SK-MEL-5 (cell line): Measurements from ENCODE around the gene WDCP. TPM values are rescaled to one million over a fixed set of nuclear protein-coding genes. Genes with fewer than 3 reads are reported as not detected.

Source experiments
- small RNA-seq, 2 experiments: library from RNA; depleted of rRNA; stranded (forward); fragments of <200 nt; gene quantifications; one replicate each; pipeline ENCODE3, GENCODE V24; 2014
- total RNA-seq: library from RNA; depleted of rRNA; stranded (reverse); fragments of >200 nt; shearing (Covaris generic); gene quantifications from 2 replicates; pipeline ENCODE4 v1.2.3, GENCODE V29; 2014; rRNA removed

Gene WDCP
- total RNA-seq, 1 experiment from 2014 or later = 22.6 TPM

Small RNAs within 50 kb of the gene (small RNA-seq; reads per million reads assigned to genes)
- gene RN7SL610P (0 reads per million in 2 experiments), gene RNU6-370P (0 reads per million in 2 experiments)

Other genes starting within 250 kb of the WDCP start
- 7.9 and 8.9 TPM in 2 replicates for gene ATAD2B, start 120.3 kb downstream of the WDCP start, total RNA-seq
- gene UBXN2A, start 106.9 kb downstream of the WDCP start, total RNA-seq = 37.7 and 39.4 TPM in 2 replicates
- not detected in 2 replicates for gene MFSD2B, start 37.3 kb downstream of the WDCP start, total RNA-seq
- gene FKBP1B, start 2.4 kb upstream of the WDCP start, total RNA-seq = 10.0 and 11.7 TPM in 2 replicates
- gene SF3B6, start 28.9 kb upstream of the WDCP start, total RNA-seq = 471 and 487 TPM in 2 replicates
- gene TP53I3, start 37.4 kb upstream of the WDCP start, total RNA-seq = 16.6 and 20.9 TPM in 2 replicates
- 1.6 and 2.3 TPM in 2 replicates for gene PFN4, start 75.9 kb upstream of the WDCP start, total RNA-seq
- gene FAM228B, start 76.1 kb upstream of the WDCP start, total RNA-seq = 2.9 and 4.0 TPM in 2 replicates
- gene FAM228A, start 127.7 kb upstream of the WDCP start, total RNA-seq = not detected in 2 replicates